Mesenchymal stem cell (in vitro differentiated cells and primary cell): ENCODE measurements around the gene SRI.

Source experiments
- DNase-seq: peaks from one replicate; pipeline ENCODE4 v3.0.0-alpha.2; 2013
- H2AFZ ChIP-seq: one replicate; pipeline ENCODE4 v1.6.1; 2013; ENCODE audit warnings: low read depth, mild to moderate bottlenecking, control low read depth, inconsistent platforms, low read length, moderate library complexity
- H2AK5ac ChIP-seq: 2 replicates; pipeline ENCODE4 v1.6.1; 2013; ENCODE audit warnings: low read length, moderate library complexity, mild to moderate bottlenecking, inconsistent platforms; ENCODE audit not compliant: severe bottlenecking
- H2BK120ac ChIP-seq: one replicate; pipeline ENCODE4 v1.6.1; 2013; ENCODE audit warnings: low read depth, mild to moderate bottlenecking, inconsistent platforms, low read length, moderate library complexity
- H2BK12ac ChIP-seq, 2 experiments: one replicate each; pipeline ENCODE4 v1.6.1; 2013; ENCODE audit warnings: inconsistent platforms in 2 of 2, low read length in 2 of 2, mild to moderate bottlenecking in 2 of 2, moderate library complexity in 2 of 2, control low read depth in 1 of 2
- H2BK15ac ChIP-seq: one replicate; pipeline ENCODE4 v1.6.1; 2013; ENCODE audit warnings: mild to moderate bottlenecking, low read depth, inconsistent platforms; ENCODE audit not compliant: poor library complexity, severe bottlenecking
- H2BK5ac ChIP-seq: 2 replicates; pipeline ENCODE4 v1.6.1; 2013; ENCODE audit warnings: low read depth, mild to moderate bottlenecking, low read length, control low read depth, inconsistent platforms; ENCODE audit not compliant: poor library complexity, severe bottlenecking
- H3K14ac ChIP-seq, 2 experiments: one replicate each; pipeline ENCODE4 v1.6.1; 2013; ENCODE audit warnings: inconsistent platforms in 2 of 2, low read length in 2 of 2, control low read depth in 1 of 2, mild to moderate bottlenecking in 1 of 2, moderate library complexity in 1 of 2
- H3K18ac ChIP-seq, 2 experiments: one replicate each; pipeline ENCODE4 v1.6.1; 2013; ENCODE audit warnings: inconsistent platforms in 2 of 2, low read length in 2 of 2, control low read depth in 1 of 2, low read depth in 1 of 2, mild to moderate bottlenecking in 1 of 2
- H3K23ac ChIP-seq, 2 experiments: one replicate each; pipeline ENCODE4 v1.6.1; 2013; ENCODE audit warnings: inconsistent platforms in 2 of 2, low read length in 2 of 2, mild to moderate bottlenecking in 2 of 2, moderate library complexity in 2 of 2, control low read depth in 1 of 2
- H3K27ac ChIP-seq: 2 replicates; pipeline ENCODE4 v1.5.1; 2013; ENCODE audit warnings: mild to moderate bottlenecking, moderate library complexity, low read length, control low read depth, inconsistent platforms; ENCODE audit not compliant: poor library complexity, severe bottlenecking
- H3K27me3 ChIP-seq, 2 experiments: 2 replicates each; pipeline versions ENCODE4 v1.6.1 to v1.7.0; 2013; ENCODE audit warnings: low read length in 2 of 2, mild to moderate bottlenecking in 2 of 2, moderate library complexity in 2 of 2, control low read depth in 1 of 2, inconsistent platforms in 1 of 2; ENCODE audit not compliant: control insufficient read depth in 1 of 2, insufficient read depth in 1 of 2
- H3K36me3 ChIP-seq, 2 experiments: 2 replicates each; pipeline versions ENCODE4 v1.6.1 to v1.7.0; 2013; ENCODE audit warnings: low read length in 2 of 2, control low read depth in 1 of 2, inconsistent platforms in 1 of 2, low read depth in 1 of 2, mild to moderate bottlenecking in 1 of 2; ENCODE audit not compliant: insufficient read depth in 2 of 2, control insufficient read depth in 1 of 2
- H3K4ac ChIP-seq, 2 experiments: one replicate each; pipeline ENCODE4 v1.6.1; 2013; ENCODE audit warnings: inconsistent platforms in 2 of 2, low read length in 2 of 2, mild to moderate bottlenecking in 2 of 2, moderate library complexity in 2 of 2, control low read depth in 1 of 2, low read depth in 1 of 2
- H3K4me1 ChIP-seq: 2 replicates; pipeline ENCODE4 v1.6.1; 2013; ENCODE audit warnings: low read depth, low read length, control low read depth; ENCODE audit not compliant: control insufficient read depth, insufficient read depth
- H3K4me2 ChIP-seq: 2 replicates; pipeline ENCODE4 v1.6.1; 2013; ENCODE audit warnings: low read length, mild to moderate bottlenecking, inconsistent platforms; ENCODE audit not compliant: poor library complexity, severe bottlenecking
- H3K4me3 ChIP-seq, 2 experiments: 2 replicates each; pipeline versions ENCODE4 v1.5.1 to v1.7.0; 2013; ENCODE audit warnings: low read length in 2 of 2, mild to moderate bottlenecking in 2 of 2, control low read depth in 1 of 2, low read depth in 1 of 2; ENCODE audit not compliant: insufficient read depth in 1 of 2
- H3K79me1 ChIP-seq: replicated peaks from 2 replicates; pipeline ENCODE4 v1.6.1; 2013; ENCODE audit warnings: mild to moderate bottlenecking, control low read depth, low read length, inconsistent platforms; ENCODE audit not compliant: poor library complexity, severe bottlenecking
- H3K9ac ChIP-seq: 2 replicates; pipeline ENCODE4 v1.7.0; 2013; ENCODE audit warnings: mild to moderate bottlenecking, low read length, moderate library complexity
- H3K9me3 ChIP-seq: 2 replicates; pipeline ENCODE4 v1.7.0; 2013; ENCODE audit warnings: mild to moderate bottlenecking, low read length; ENCODE audit not compliant: control insufficient read depth
- H4K8ac ChIP-seq: one replicate; pipeline ENCODE4 v1.6.1; 2013; ENCODE audit warnings: inconsistent platforms, mild to moderate bottlenecking, low read length, moderate library complexity
- H4K91ac ChIP-seq: one replicate; pipeline ENCODE4 v1.6.1; 2013; ENCODE audit warnings: mild to moderate bottlenecking, low read length, inconsistent platforms
- WGBS: methylation state at CpG from one replicate; pipeline ENCODE4 v1.1.7; 2013; ENCODE audit warnings: mixed read lengths; 5-methylcytosine and 5-hydroxymethylcytosine counted together

Gene SRI

DNA sequence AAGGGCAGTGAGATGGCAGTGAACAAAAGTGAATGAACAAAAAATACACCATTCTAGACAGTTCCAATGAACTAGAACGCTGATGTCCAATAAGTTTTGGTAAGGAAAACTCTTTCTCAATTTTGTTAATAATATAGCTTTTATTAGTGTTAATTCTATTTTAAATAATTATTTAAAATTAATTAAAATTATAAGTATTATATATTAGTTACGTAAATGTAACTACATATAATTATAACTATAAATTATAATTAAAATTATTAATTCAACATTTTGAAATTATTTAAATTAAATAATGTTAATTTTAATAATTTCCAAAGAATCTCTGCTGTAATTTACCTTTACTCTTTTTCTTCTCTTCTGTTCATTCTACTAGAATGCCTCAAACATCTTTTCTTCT is 5.4 kb downstream of the SRI start:
- Histone ChIP-seq H4K8ac (no peak overlapping the region), H2BK120ac (no peak overlapping the region), H2BK15ac (no peak overlapping the region), H3K4me2 (no peak overlapping the region), H3K9ac (no peak overlapping the region), H3K27me3 (no peaks in the 10 kb centered on the region), H3K27ac (no peak overlapping the region), H3K79me1 (peaks cover 36% of the 10 kb centered on the region), H3K4ac (no peak overlapping the region), H2BK12ac (no peak overlapping the region), H2BK5ac (no peak overlapping the region), H2AFZ (no peak overlapping the region), H3K36me3 (peaks cover 20 to 78% of the 10 kb centered on the region in 2 experiments), H3K9me3 (no peaks in the 10 kb centered on the region), H3K23ac (no peak overlapping the region), H3K18ac (no peak overlapping the region), H4K91ac (no peak overlapping the region), H3K14ac (no peak overlapping the region), H3K4me1 (peaks cover 2% of the 10 kb centered on the region), H2AK5ac (no peak overlapping the region), H3K4me3 (no peak overlapping the region)
- DNase-seq = no peak
- WGBS = no CpG with 5 or more reads among the region's 2 CpGs

- 100% methylated on average over 1 of the region's 1 CpG for WGBS
- Histone ChIP-seq H3K4ac (no peak overlapping the region), H2BK12ac (no peak overlapping the region), H4K91ac (no peak overlapping the region), H3K23ac (no peak overlapping the region), H3K9me3 (no peaks in the 10 kb centered on the region), H2BK15ac (no peak overlapping the region), H3K14ac (no peak overlapping the region), H3K9ac (no peak overlapping the region), H3K36me3 (peaks cover 23 to 91% of the 10 kb centered on the region in 2 experiments), H3K4me3 (no peak overlapping the region), H3K4me1 (no peaks in the 10 kb centered on the region), H2BK120ac (no peak overlapping the region), H2AFZ (no peak overlapping the region), H3K4me2 (no peak overlapping the region), H2BK5ac (no peak overlapping the region), H4K8ac (no peak overlapping the region), H2AK5ac (no peak overlapping the region), H3K27ac (no peak overlapping the region), H3K79me1 (peaks cover 34% of the 10 kb centered on the region), H3K18ac (no peak overlapping the region), H3K27me3 (no peaks in the 10 kb centered on the region)
- no peak for DNase-seq
Observed at GRCh38 chr7:88212918-88213317, 6.9 kb downstream of the SRI start.

DNA sequence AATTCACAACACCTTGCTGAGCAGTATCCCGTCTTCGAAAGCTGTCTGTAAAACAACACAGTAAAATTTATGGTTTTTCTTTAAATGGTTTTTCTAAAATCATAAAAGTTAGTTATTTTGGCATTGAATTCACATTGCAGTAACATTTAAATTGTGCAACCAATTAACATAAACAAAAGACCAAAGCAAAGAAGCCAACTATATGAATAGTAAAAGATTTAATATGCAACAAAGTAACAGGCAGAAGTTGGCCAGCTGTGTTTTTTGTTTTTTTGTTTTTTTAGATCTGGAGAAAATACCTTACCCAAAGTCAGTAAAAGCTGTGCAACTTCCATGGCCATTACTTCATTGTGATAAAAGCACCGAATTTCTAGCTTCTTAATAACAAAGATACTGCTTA is 11.3 kb downstream of the SRI start:
- Histone ChIP-seq H3K27me3 (no peaks in the 10 kb centered on the region), H3K9me3 (no peaks in the 10 kb centered on the region), H3K14ac (no peak overlapping the region), H2BK15ac (no peak overlapping the region), H3K27ac (no peak overlapping the region), H3K18ac (no peak overlapping the region), H3K4me3 (no peak overlapping the region), H2BK5ac (no peak overlapping the region), H3K79me1 (peaks cover 19% of the 10 kb centered on the region), H2BK120ac (no peak overlapping the region), H3K23ac (no peak overlapping the region), H3K4ac (no peak overlapping the region), H4K8ac (no peak overlapping the region), H3K4me2 (no peak overlapping the region), H4K91ac (no peak overlapping the region), H2AK5ac (no peak overlapping the region), H3K9ac (no peak overlapping the region), H3K4me1 (no peaks in the 10 kb centered on the region), H2AFZ (no peak overlapping the region), H2BK12ac (no peak overlapping the region), H3K36me3 (peaks cover 23 to 100% of the 10 kb centered on the region in 2 experiments)
- WGBS = 96% methylated on average over 3 of the region's 3 CpGs
- no peak for DNase-seq

- no peak overlapping the region for H2BK5ac ChIP-seq
- H3K4me2 ChIP-seq = no peak overlapping the region
- H2BK12ac ChIP-seq = no peak overlapping the region
Observed at GRCh38 chr7:88206254-88206653, 13.6 kb downstream of the SRI start.

More at GRCh38 chr7:88206254-88206653, 13.6 kb downstream of the SRI start:
- Histone ChIP-seq H3K9me3 (no peaks in the 10 kb centered on the region), H4K8ac (no peak overlapping the region), H3K4ac (no peak overlapping the region), H2AFZ (no peak overlapping the region), H2BK120ac (no peak overlapping the region), H3K9ac (no peak overlapping the region), H2AK5ac (no peak overlapping the region), H3K4me1 (no peaks in the 10 kb centered on the region), H2BK15ac (no peak overlapping the region), H3K27ac (no peak overlapping the region), H3K27me3 (no peaks in the 10 kb centered on the region), H3K36me3 (peaks cover 15 to 99% of the 10 kb centered on the region in 2 experiments), H3K4me3 (no peak overlapping the region), H3K14ac (no peak overlapping the region), H3K79me1 (peaks cover 6% of the 10 kb centered on the region), H4K91ac (no peak overlapping the region), H3K18ac (no peak overlapping the region), H3K23ac (no peak overlapping the region)
- no peak for DNase-seq
- 90% methylated on average over 2 of the region's 4 CpGs for WGBS
